Measurements from ENCODE around the gene SPHKAP.

DNA sequence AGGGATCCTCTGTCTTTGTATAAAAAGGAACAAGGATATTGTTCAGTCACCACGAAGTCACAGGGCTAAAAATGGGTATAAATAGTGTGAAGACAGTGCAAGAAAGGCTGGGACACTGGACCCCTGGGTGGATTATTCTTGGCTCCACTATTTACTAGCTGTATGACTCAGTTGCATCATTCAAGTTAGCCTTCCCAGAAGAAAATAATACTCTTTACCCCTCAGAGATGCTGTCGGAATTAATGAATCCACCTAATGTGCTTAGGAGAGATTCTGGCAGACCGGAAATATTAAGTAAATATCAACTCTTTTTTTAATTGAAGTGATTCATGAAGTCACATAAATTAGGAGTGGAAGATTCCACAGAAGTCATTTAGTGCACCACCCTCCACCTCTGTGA is 98.9 kb downstream of the SPHKAP start:
- TF ChIP-seq POLR2A (IDR thresholded peaks at IDR 0.05): no peak
- TF ChIP-seq, protein P1, sequence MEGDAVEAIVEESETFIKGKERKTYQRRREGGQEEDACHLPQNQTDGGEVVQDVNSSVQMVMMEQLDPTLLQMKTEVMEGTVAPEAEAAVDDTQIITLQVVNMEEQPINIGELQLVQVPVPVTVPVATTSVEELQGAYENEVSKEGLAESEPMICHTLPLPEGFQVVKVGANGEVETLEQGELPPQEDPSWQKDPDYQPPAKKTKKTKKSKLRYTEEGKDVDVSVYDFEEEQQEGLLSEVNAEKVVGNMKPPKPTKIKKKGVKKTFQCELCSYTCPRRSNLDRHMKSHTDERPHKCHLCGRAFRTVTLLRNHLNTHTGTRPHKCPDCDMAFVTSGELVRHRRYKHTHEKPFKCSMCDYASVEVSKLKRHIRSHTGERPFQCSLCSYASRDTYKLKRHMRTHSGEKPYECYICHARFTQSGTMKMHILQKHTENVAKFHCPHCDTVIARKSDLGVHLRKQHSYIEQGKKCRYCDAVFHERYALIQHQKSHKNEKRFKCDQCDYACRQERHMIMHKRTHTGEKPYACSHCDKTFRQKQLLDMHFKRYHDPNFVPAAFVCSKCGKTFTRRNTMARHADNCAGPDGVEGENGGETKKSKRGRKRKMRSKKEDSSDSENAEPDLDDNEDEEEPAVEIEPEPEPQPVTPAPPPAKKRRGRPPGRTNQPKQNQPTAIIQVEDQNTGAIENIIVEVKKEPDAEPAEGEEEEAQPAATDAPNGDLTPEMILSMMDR (IDR thresholded peaks at IDR 0.05): no peak
